GM19438 (cell line): Measurements from ENCODE around the gene ZNF19.

ENCODE experiments used
- ATAC-seq: cut with Tn5 transposase; IDR thresholded peaks from one replicate; pipeline ENCODE4 v1.9.1; 2021; ENCODE audit warnings: low read depth; ENCODE audit not compliant: unreplicated experiment

Gene ZNF19

GRCh38 chr16:71491054-71491453 lies 1.9 kb upstream of the ZNF19 start:
- ATAC-seq = no peak

- no peak for ATAC-seq
Measured at GRCh38 chr16:71490361-71490760, 1.2 kb upstream of the ZNF19 start.

DNA sequence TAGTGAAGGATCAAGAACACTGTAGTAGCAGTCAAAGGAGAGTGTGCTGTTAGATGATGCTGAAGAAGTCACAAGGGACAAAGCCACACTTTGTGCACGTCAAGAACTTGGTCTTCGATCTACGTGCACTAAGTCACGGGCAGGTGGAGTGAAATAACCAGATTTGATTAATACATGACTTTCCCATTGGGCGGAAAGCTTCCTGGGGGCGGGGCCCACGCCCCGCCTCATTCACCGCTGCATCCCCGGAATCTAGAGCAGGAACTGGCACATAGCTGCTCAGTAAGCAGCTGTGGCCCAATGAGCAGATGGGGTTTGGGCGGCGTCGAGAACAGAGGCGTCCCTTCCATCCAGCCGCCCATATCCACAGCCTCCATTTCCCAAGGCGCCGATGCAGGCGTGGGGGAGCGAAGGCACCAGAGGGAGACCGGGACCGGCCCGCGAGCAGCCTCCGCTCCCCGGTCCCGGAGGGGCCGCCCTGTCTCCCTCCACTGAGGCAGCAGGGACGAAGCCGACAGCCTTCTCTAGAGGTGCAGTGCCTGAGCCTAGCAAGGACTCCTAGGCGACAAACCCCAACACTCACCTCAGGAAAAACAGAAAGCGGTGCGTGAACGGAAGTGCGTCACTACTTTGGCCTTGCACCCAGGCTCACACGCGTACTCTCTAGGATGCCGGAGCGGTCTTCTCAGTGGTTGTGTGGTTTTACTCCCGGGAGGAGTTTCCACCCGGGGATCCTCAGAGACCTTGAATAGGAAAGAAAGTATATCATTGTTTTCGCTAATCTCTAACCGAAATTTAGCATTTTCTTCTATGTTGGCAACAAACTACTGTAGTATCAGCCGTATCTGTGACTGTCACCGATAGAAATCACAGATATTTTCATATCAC lies 4.9 kb downstream of the ZNF19 start:
- peak; percentile 91 for ATAC-seq

- ATAC-seq = no peak
Measured at GRCh38 chr16:71482569-71482968, 6.6 kb downstream of the ZNF19 start.

DNA sequence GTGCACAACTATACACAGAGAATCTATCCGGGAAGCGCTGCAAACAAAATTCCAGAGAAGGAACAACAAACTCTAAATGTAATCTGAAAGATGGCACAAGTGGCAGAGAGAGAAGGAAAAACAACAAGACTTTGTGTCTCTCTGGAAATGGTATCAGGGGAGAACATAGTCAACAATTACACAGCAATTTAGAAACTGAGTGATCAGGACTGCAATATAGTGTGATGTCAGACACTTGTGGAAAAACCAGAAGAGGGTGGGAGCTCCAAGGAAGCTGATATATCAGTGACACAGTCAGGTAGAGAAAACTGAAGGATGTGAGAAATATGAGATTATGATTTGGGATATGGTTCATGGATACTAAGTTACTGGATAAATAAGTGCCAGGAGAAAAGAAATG lies 8.2 kb downstream of the ZNF19 start:
- ATAC-seq = no peak

- no peak for ATAC-seq
Measured at GRCh38 chr16:71479420-71479819, 9.7 kb downstream of the ZNF19 start.

- no peak for ATAC-seq
Measured at GRCh38 chr16:71476457-71477124, 12.5 kb downstream of the ZNF19 start.

- ATAC-seq = no peak
Measured at GRCh38 chr16:71474864-71475263, 14.3 kb downstream of the ZNF19 start.

DNA sequence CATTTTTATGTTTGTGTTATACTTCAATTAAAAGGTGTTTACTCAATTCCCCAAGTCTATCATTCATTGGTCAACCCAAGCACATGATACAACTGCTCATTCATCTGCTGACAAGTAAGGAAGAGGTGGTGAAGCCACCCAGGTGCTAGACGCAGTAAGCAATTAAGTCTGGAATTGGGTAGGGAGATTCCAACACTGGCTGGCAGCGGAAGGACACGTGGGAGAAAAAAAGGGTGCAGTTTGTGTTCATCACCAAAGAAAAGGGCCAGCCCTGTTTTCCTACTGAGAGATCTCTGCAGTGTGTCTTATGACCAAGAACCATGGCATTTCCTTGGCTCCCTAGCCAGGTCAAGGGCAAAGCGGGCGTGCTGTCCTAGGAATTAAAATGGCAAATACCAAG lies 15.2 kb downstream of the ZNF19 start:
- no peak for ATAC-seq

GRCh38 chr16:71472931-71473330 lies 16.2 kb downstream of the ZNF19 start:
- ATAC-seq = no peak

DNA sequence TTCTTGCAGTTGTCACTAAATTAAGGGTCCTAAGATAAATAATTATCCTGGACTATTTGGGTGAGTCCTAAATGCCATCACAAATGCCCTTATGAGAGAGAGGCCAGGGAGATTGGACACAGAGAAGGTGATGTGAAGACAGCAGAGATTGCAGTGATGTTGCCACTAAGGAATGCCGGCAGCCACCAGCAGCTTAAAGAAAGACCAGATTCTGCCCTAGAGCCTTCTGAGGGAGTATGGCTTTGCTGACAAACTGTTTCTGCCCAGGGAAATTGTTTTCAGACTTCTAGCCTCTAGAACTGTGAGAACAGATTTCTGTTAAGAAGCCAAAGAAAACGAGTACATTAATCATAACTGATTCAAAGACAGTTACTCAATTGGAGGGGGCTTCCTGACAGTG lies 17.1 kb downstream of the ZNF19 start:
- ATAC-seq = no peak

- no peak for ATAC-seq
Measured at GRCh38 chr16:71467810-71468209, 21.3 kb downstream of the ZNF19 start.

- ATAC-seq = no peak
Measured at GRCh38 chr16:71464231-71464630, 24.9 kb downstream of the ZNF19 start.

DNA sequence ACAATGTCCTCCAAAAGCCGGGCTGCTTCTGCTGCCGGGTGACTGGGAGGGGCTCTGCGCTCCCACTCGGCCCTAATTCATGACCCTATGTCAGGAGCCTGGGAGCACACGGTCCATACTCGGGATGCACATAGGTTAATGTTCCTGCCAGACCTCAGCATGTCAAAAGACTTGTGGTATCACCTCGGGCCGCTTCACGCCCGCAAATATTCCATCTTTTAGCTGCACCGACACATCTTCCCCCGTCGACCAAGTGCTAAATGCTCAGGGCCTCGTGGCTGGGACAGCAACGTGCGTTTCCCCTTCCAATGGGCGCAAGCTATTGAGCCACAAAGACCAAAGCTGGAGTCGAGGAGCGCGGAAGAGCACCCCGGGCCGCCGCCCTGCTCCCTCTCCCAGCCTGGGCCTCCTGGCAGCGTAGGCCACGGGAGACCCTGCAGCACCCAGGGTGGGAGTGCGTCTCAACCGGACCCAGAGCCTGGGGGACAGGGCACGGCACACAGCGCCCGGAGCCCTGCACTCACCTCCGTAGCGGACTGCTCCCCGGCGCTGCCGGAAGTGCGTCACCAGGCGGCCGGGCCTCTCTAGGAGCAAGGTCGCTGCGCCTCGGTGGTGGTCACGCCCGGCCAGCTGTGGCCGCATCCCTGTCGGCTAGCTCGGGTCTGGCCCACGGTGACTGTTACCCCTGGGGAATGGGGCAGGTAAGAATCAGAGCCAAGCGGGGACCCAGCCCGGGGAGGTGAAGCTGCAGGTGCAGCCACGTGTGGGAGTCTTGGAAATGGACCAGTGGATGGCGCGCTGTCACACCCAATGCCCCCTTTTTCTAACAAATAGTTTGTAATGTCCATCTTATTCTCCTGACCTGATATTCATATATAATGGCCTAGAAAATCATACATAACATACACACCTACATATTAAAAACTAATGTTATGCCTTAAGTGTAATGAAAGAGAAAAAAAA lies 27.2 kb downstream of the ZNF19 start, which contains the start of gene ZNF23:
TSS of gene ZNF23 (minus strand) at position 562 of the 963 bp plus-strand sequence. CDS start 5,451 bp downstream, outside the sequence.
- ATAC-seq = peak; percentile 97

DNA sequence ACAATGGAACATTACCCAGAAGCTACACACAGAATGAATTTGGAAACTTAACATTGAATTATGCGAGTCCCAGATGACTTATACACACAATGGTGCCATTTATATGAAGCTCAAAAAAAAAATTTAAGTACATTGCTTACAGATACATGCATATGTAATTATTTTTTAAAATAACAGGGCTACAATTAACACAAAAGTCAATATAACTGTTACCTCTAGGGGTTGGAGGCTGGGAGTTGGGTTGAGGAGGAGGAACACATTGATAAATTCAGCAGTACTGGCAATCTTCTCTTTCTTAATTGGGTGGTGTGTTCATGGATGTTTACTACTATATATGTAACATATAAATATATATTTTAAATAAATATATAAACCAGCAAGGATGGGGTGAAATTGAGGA lies 28.2 kb downstream of the ZNF19 start:
- no peak for ATAC-seq

DNA sequence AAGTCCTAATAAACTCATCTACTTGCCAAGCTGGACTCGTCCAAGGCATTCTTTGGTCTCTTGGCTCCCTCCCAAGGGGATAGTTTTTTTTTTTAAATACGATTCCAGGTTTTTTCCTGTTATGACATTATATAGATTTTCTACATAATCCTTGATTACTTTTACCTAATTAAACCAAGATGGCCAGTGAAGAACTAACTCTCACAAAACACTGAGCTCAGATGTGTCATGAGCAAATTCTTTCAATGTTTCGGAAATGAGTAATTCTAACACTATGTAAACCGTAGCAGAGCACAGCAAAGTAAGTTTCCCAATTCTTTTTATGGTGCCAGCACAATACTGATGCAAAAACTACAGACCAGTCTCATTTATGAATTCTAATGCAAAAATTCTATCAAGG lies 28.9 kb downstream of the ZNF19 start:
- ATAC-seq = no peak

DNA sequence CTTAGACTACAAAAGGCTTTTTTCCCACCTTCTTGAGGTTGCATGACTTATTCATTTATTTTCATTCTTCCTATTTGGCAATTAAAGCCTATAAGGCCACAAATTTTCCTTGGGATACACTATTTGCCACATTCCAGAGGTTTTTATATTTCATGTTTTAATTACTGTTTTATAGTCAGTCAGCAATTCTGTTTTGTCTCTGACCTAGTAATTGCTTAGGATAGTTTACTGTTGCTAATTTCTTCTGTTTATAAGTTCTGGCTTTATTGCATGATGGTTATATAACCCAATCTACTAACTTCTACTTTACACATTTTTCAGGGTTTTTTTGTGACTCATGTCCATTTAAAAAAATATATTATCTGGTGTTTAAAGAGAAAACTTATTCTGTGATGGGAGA lies 29.6 kb downstream of the ZNF19 start:
- ATAC-seq = no peak

GRCh38 chr16:71456801-71457200 lies 32.3 kb downstream of the ZNF19 start:
- no peak for ATAC-seq

- ATAC-seq = no peak
Measured at GRCh38 chr16:71453036-71453435, 36.1 kb downstream of the ZNF19 start.

DNA sequence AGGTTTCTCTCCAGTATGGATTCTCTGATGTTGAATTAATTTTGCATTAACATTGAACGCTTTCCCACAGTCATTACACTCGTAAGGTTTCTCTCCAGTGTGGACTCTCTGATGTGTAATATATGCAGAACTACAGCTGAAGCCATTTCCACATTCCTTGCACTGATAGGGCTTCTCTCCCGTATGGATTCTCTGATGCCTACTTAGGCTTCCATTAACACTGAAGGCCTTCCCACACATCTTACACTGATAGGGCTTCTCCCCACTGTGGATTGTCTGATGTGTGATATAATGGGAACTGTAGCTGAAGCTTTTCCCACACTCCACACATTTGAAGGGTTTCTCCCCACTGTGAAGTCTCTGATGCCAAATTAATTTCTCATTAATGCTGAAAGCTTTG lies 40.1 kb downstream of the ZNF19 start:
- no peak for ATAC-seq
